CD14-positive monocyte (primary cell): ENCODE results near the gene BHLHE41. TPM values are rescaled to one million over a fixed set of nuclear protein-coding genes. Genes with fewer than 3 reads are reported as not detected.

Source experiments
- DNase-seq, 3 donors: peaks; one replicate each; pipeline ENCODE4 v3.0.0-alpha.2; 2011 to 2022
- H2AFZ ChIP-seq: 2 replicates; pipeline ENCODE4 v1.6.0; 2012; ENCODE audit warnings: mild to moderate bottlenecking, low read depth, low read length, inconsistent platforms; ENCODE audit not compliant: insufficient read depth, poor library complexity, severe bottlenecking
- H3K27ac ChIP-seq, 2 donors: 1 replicate in 1 of 2; 2 replicates in 1 of 2; pipeline ENCODE4 v1.5.1; 2012 to 2013; ENCODE audit warnings: low read length in 2 of 2, control low read depth in 1 of 2, inconsistent platforms in 1 of 2, low read depth in 1 of 2, mild to moderate bottlenecking in 1 of 2
- H3K27me3 ChIP-seq, 2 donors: one replicate each; pipeline versions ENCODE4 v1.6.0 to v1.6.1; 2011 to 2013; ENCODE audit warnings: low read length in 2 of 2; ENCODE audit not compliant: control insufficient read depth in 2 of 2, insufficient read depth in 2 of 2
- H3K36me3 ChIP-seq, 2 donors: replicated peaks in 1 of 2; 1 replicate in 1 of 2; 2 replicates in 1 of 2; pipeline versions ENCODE4 v1.5.1 to v1.6.1; 2012 to 2013; ENCODE audit warnings: low read length in 2 of 2, control low read depth in 1 of 2, inconsistent platforms in 1 of 2, mild to moderate bottlenecking in 1 of 2; ENCODE audit not compliant: insufficient read depth in 2 of 2, control insufficient read depth in 1 of 2
- H3K4me1 ChIP-seq, 2 donors: 1 replicate in 1 of 2; 2 replicates in 1 of 2; pipeline versions ENCODE4 v1.5.1 to v1.6.1; 2012 to 2013; ENCODE audit warnings: low read length in 2 of 2, control low read depth in 1 of 2, inconsistent platforms in 1 of 2, mild to moderate bottlenecking in 1 of 2, moderate library complexity in 1 of 2; ENCODE audit not compliant: insufficient read depth in 2 of 2, control insufficient read depth in 1 of 2
- H3K4me2 ChIP-seq: replicated peaks from 2 replicates; pipeline ENCODE3; 2012; ENCODE audit warnings: low read length, moderate library complexity, mild to moderate bottlenecking; ENCODE audit not compliant: poor library complexity, severe bottlenecking; ENCODE audit errors: extremely low read depth
- H3K4me3 ChIP-seq, 3 experiments: fragments of 200-600 bp in 1 of 3; sonication (generic) in 1 of 3; replicated peaks in 1 of 3; 1 replicate in 2 of 3; 2 replicates in 1 of 3; pipeline ENCODE4 v1.5.1; 2011 to 2013; ENCODE audit warnings: low read length in 3 of 3, mild to moderate bottlenecking in 3 of 3, control low read depth in 2 of 3, low read depth in 2 of 3, inconsistent platforms in 1 of 3, moderate library complexity in 1 of 3
- H3K79me2 ChIP-seq: 2 replicates; pipeline ENCODE4 v1.6.0; 2012; ENCODE audit warnings: mild to moderate bottlenecking, control low read depth, inconsistent platforms, low read length, moderate library complexity; ENCODE audit not compliant: insufficient read depth
- H3K9ac ChIP-seq: 2 replicates; pipeline ENCODE4 v1.6.0; 2017; ENCODE audit warnings: low read length, mild to moderate bottlenecking; ENCODE audit not compliant: insufficient read depth, poor library complexity, severe bottlenecking
- H3K9me3 ChIP-seq, 2 donors: replicated peaks in 1 of 2; 1 replicate in 1 of 2; 2 replicates in 1 of 2; pipeline versions ENCODE4 v1.5.1 to v1.6.1; 2012 to 2013; ENCODE audit warnings: low read length in 2 of 2, control low read depth in 1 of 2; ENCODE audit not compliant: control insufficient read depth in 1 of 2, insufficient read depth in 1 of 2
- H4K20me1 ChIP-seq: 2 replicates; pipeline ENCODE4 v1.6.0; 2012; ENCODE audit warnings: mild to moderate bottlenecking, low read length, control low read depth, moderate library complexity; ENCODE audit not compliant: insufficient read depth
- H3K27ac Mint-ChIP-seq, 7 donors: one replicate each; pipeline ENCODE4 v1.8.0; 2020; ENCODE audit warnings: mild to moderate bottlenecking in 7 of 7, mixed read lengths in 7 of 7, moderate library complexity in 6 of 7, inconsistent platforms in 2 of 7
- H3K27me3 Mint-ChIP-seq, 3 donors: one replicate each; pipeline ENCODE4 v1.8.0; 2021 to 2022; ENCODE audit warnings: low read depth in 3 of 3, mild to moderate bottlenecking in 3 of 3, mixed read lengths in 3 of 3, moderate library complexity in 3 of 3, inconsistent platforms in 1 of 3
- H3K36me3 Mint-ChIP-seq, 2 donors: one replicate each; pipeline ENCODE4 v1.8.0; 2020; ENCODE audit warnings: mixed read lengths in 2 of 2, inconsistent platforms in 1 of 2, mild to moderate bottlenecking in 1 of 2
- H3K4me1 Mint-ChIP-seq: one replicate; pipeline ENCODE4 v1.8.0; 2020; ENCODE audit warnings: mild to moderate bottlenecking, mixed read lengths
- H3K4me3 Mint-ChIP-seq, 2 donors: one replicate each; pipeline ENCODE4 v1.8.0; 2020; ENCODE audit warnings: mild to moderate bottlenecking in 2 of 2, mixed read lengths in 2 of 2, moderate library complexity in 1 of 2
- H3K9me3 Mint-ChIP-seq, 7 donors: one replicate each; pipeline ENCODE4 v1.8.0; 2020 to 2022; ENCODE audit warnings: mixed read lengths in 7 of 7, mild to moderate bottlenecking in 6 of 7, moderate library complexity in 6 of 7, inconsistent platforms in 2 of 7
- CTCF ChIP-seq: fragments of 200-600 bp; IDR thresholded peaks from one replicate; pipeline ENCODE4 v1.8.0; 2022; ENCODE audit warnings: antibody characterized with exemption, mild to moderate bottlenecking
- WGBS: methylation state at CpG from one replicate; pipeline ENCODE4 v1.1.5; 2013; ENCODE audit warnings: missing lambda C conversion rate; ENCODE audit not compliant: insufficient coverage; 5-methylcytosine and 5-hydroxymethylcytosine counted together
- intact Hi-C, 2 donors: fragments of 100-400 bp; cut with micrococcal nuclease; formaldehyde crosslinking; loops; one replicate each; pipeline versions ENCODE4 v1.15.0 to v1.15.1; 2023
- polyA plus RNA-seq, 3 donors: library from polyadenylated mRNA; depleted of rRNA in 1 of 3; unstranded in 2 of 3; stranded (reverse) in 1 of 3; fragments of 300-500 nt in 2 of 3; fragments of >200 nt in 1 of 3; fragmentation: Illumina TruSeq in 2 of 3; gene quantifications; 1 replicate in 2 of 3; 2 replicates in 1 of 3; pipeline ENCODE4 v1.2.3, GENCODE V29; 2012 to 2021

The BHLHE41 gene
- polyA plus RNA-seq, 3 donors, result 0.03 TPM; not detected in 2

- peaks cover 39% of the 10 kb centered on the region for H3K4me1 Mint-ChIP-seq
Measured at GRCh38 chr12:26121323-26122060, 3.3 kb downstream of the BHLHE41 start.

More at GRCh38 chr12:26121323-26122060, 3.3 kb downstream of the BHLHE41 start:
- Mint-ChIP-seq H3K36me3 (peaks cover 4 to 21% of the 10 kb centered on the region in 2 donors), H3K4me3 (peak overlapping the region; percentile 71 to 85), H3K27me3 (peaks cover 68 to 76% (median 72%) of the 10 kb centered on the region in 3 donors), H3K27ac (no peak overlapping the region), H3K9me3 (peaks cover 0 to 38% (median 17%) of the 10 kb centered on the region in 7 donors)
- Histone ChIP-seq H3K4me1 (peaks cover 42% of the 10 kb centered on the region in 2 donors), H3K27ac (no peak overlapping the region), H3K79me2 (no peaks in the 10 kb centered on the region), H3K9me3 (peaks cover 0 to 15% of the 10 kb centered on the region in 2 donors), H3K36me3 (no peaks in the 10 kb centered on the region), H4K20me1 (no peaks in the 10 kb centered on the region), H3K4me3 (peak overlapping the region in 1 of 3 experiments; percentile 55), H2AFZ (peak overlapping the region; percentile 33), H3K9ac (no peak overlapping the region), H3K4me2 (peak overlapping the region; percentile 79), H3K27me3 (peaks cover 60 to 65% of the 10 kb centered on the region in 2 donors)
- TF ChIP-seq CTCF, result no peak
- peak in 2 of 3 donors; percentile 14 to 22 for DNase-seq
- 26% methylated on average over 6 of the region's 15 CpGs for WGBS
- intact Hi-C loops, result loop anchor here (10.0 kb wide), 2 partner anchors 153 to 353 kb away; no protein-coding TSS in a partner anchor
